Epithelial cell of esophagus (primary cell): Measurements from ENCODE around the gene ERFL.

Source experiments
- DNase-seq: peaks from one replicate; pipeline ENCODE4 v3.0.0; 2010; ENCODE audit warnings: low read depth
- H3K4me3 ChIP-seq: 2 replicates; pipeline ENCODE4 v1.5.1; 2011; ENCODE audit warnings: mild to moderate bottlenecking, low read length, control low read depth
- CTCF ChIP-seq: IDR thresholded peaks from 2 replicates; pipeline ENCODE4 v1.5.1; 2011; ENCODE audit warnings: low read depth, mild to moderate bottlenecking, low read length, control low read depth, inconsistent platforms; ENCODE audit not compliant: insufficient read depth; ENCODE audit errors: missing control alignments

The ERFL gene

DNA sequence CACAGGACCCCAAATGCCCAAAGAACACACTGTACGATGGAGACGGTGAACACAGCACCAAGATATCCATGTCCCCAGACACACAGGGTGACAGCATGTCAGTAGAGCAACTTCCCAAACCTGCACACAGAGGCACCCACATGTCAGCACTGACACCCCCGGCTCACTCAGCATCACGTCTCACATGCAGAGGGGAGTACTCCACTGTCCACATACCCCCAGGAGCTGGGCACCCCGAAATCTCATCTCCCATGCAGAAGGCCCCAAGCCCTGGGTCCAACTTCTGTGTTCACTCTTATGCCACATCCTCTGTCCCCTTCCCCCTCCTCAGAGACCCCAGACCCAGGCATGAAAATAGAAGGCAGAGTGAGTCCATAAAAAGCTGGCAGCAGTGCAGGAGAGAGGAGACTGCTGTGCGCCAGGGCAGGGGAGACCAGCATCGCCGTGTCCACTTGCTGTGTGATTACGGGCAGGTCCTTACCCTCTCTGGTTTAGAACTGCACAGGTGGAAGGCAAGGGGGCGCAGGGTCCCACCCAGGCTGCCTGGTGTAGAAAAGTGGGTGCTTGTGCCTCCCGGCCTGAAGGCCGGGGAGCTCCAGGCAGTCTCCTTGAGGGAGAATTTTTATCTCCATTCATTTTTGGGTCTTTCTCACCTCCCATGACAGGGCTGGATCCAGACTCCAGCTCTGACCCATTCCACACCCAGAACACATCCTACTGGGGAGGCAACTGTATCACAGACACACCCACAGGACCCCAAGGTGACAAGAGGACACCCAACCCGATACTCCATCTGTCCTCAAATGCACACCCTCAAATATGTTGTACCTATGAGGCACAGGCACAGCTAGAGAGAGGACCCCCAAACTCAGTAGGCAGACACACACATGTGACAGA is 17.0 kb downstream of the ERFL start:
- no peak for DNase-seq
- no peak for TF ChIP-seq CTCF
- no peak overlapping the region for H3K4me3 ChIP-seq

DNA sequence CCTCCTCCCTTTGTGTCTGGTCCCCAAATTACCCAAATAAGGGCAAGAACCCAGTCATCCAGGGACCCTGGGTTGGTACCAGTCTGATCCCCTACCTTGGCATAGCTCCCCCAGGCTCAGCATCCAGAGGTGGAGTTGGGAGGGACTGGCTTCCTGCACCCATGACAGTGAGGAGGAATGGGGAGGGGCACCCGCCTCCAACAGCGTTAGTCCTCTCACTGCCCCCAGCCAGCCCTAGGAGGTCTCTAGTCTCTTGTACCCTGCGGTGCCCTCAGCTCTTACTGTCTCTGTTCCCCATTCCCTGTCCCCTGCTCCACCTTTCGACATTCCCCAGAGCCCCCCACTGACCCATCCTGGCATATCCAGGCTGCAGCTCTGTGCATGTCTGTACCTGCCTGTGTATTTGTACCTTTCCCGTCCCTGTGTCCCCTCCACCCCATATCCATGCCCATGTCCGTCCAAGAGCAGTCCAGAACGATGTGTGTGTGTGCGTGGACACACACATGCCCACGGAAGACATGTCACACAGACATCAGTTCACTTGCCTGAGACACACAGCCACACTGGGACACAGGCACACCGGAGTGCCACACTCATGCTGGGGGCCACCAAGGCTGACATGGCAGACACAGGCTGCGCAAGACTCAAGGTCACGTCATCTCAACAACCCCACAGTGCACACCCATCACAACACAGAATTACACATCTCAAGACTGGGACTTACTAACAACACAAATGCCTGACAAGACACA is 17.8 kb downstream of the ERFL start:
- no peak for DNase-seq
- no peak for TF ChIP-seq CTCF
- H3K4me3 ChIP-seq, result no peak overlapping the region

GRCh38 chr19:41909706-41910105 is 18.5 kb downstream of the ERFL start:
- no peak overlapping the region for H3K4me3 ChIP-seq
- no peak for TF ChIP-seq CTCF

DNA sequence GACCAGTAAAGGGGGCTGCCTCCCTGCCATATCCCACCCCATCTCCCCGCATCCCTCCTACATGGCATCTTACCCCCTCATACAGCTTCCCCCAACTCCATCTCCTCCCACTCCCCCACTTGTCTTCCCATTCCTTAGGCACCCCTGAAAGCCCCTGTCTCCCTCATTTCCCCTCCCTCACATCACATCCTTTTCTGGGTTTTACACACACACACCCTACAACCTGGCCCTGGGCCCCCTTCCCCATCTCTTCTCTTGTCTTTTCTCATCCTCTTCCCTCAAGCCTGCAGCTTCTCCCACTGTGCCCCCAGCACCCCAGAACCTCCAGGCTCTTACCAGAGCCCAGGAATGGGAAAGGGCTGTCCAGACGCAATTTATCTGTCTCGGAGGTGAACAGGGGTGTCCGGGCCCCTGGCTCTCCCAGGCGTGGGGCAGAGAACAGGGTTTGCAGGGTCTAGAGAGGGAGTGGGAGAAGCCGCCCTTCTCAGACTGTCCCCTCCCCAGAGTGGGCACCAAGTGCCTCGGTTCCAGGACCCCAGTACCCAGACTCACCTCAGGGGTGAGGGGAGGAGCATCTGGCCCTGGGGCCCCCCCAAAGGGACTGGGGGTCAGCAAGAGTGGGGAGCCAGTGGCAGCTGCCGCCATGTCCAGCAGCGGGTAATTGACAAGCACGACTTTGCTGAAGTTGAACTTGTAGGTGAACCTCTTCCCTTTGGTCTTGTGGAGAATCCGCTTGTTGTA is 19.4 kb downstream of the ERFL start:
- no peak overlapping the region for H3K4me3 ChIP-seq
- no peak for DNase-seq
- no peak for TF ChIP-seq CTCF

More at GRCh38 chr19:41909706-41910105, 18.5 kb downstream of the ERFL start:
- no peak for DNase-seq

DNA sequence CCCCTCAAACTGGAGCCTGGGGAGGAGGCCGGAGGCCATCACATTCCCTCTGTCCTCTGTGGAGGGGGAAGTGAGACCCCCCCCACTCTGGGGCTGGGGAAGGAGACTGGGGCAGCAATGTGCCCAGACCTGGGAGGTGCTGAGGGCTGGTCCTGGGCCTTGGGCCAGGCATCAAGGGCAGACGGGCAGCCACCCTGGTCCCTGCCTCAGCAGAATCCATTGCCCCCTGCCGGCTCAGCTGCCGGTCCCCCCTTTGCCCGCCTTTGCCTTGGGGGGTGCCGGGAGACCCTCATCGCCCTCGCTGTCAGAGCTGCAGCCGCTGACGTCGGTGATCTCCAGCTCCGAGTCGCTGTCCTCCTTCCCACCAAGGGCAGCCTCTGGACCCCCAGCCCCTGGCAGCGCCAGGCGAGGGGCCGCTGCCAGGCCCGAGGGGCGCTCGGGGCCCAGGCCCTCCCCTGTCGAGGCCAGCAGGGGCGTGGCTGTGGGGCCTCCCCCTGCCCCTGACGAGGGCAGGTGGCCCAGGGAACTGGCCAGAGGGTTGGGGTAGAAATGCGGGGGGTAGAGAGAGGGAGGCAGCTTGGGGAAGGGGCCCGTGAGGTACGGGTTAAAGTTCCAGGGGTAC is 20.1 kb downstream of the ERFL start:
- TF ChIP-seq CTCF, result no peak
- H3K4me3 ChIP-seq, result no peak overlapping the region
- DNase-seq, result no peak

DNA sequence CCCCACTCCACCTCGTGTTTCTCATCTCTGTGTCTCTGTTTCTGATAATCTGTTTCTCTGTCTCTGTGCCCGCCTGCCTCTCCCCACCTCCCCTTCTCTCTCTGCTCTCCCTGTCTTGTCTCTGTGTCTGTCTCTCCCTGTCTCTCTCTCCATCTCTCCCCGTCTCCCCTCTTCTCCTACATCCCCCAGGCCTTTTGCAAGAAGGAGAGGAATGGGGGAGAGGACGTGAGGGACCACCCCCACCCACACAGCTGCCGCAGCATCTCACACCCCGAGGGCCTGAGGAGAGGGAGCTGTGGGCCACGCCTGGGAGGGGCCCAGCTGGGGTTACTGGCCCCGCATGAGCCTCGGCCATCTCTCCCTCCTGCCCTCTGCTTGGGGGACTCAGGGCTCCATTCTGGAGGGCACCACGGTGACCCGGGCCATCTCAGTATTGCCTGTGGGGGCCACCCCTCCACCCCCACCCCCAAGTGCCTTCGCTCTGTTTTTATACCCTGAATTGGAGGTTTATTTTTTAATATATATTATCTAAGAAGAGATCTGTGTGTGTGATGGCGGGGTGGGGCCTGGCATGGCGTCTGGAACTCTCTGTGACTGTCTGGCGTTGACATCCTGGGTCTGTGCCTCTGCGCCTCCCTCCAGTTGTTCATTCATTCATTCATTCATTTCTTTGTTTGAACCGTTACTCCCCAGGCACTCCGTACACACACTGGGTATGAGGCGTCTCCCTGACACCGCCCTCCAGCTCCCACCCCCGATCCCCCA is 21.2 kb downstream of the ERFL start:
- H3K4me3 ChIP-seq, result no peak overlapping the region
- no peak for DNase-seq
- TF ChIP-seq CTCF, result no peak
